NCI-H748 (cell line): ENCODE results near the gene CHAT.

ENCODE experiments used
- DNase-seq: peaks from one replicate; lab custom pipeline; 2025; ENCODE audit not compliant: unreplicated experiment; lab: John Stamatoyannopoulos, UW

The CHAT gene

GRCh38 chr10:49596836-49597235 lies 17.0 kb upstream of the CHAT start:
- DNase-seq: no peak

DNA sequence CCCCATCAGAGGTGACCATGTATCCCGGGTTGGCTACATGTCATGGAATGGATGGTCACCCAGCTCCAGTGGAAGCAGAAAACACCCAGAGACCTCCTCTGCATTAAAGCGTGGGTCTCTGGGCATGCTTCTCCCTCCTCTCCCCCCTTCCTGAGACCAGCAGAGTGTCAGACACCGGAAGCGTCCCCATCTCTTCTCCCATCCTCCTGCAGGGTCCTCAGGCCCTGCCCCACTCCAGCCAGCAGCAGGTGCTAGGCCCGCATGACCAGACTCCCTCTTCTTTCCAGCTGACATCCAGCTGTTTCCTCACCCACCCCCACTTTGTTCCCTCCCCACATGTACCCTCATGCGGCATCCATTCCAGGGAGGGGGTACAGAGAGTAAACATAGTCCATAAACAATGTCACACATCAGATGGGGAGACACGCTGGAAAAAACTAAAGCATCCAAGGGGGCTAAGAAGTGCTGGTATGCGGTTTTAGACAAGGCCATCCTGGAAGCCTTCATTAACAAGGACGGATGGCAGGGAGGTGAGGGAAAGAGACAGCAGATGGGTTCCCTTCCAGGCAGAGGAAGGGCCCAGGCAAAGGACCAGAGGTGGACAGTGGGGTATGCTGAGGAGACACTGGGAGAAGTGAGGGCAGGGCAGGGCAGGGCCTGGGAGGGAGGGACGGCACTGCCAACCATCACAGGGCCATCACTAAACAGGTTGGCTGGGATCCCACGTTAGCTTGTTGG lies 16.2 kb upstream of the CHAT start:
- DNase-seq: no peak

GRCh38 chr10:49598164-49598856 lies 15.5 kb upstream of the CHAT start:
- DNase-seq: no peak

GRCh38 chr10:49598986-49599385 lies 14.9 kb upstream of the CHAT start:
- no peak for DNase-seq

DNA sequence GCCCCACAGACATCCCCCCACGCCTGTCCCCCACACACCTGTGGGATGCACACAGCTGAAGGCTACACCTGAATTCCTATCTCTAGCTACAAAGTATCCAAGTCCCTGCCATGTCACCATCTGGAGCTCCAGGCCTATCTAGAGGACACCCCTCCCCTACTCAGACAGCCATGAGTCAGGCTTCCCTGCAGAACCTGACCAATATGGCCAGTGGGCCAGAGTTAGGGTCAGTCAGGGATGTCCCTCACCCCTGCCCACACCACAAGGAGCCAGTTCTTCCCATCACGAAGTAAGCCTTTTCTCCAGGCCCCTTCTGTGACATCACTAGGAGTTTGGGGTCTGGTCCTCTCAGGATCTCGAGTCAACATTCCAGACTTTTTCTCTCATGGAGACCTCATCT lies 14.3 kb upstream of the CHAT start:
- no peak for DNase-seq

GRCh38 chr10:49600046-49600445 lies 13.8 kb upstream of the CHAT start:
- DNase-seq: no peak

- no peak for DNase-seq
These were observed 12.9 kb upstream of the CHAT start for GRCh38 chr10:49600781-49601400.

DNA sequence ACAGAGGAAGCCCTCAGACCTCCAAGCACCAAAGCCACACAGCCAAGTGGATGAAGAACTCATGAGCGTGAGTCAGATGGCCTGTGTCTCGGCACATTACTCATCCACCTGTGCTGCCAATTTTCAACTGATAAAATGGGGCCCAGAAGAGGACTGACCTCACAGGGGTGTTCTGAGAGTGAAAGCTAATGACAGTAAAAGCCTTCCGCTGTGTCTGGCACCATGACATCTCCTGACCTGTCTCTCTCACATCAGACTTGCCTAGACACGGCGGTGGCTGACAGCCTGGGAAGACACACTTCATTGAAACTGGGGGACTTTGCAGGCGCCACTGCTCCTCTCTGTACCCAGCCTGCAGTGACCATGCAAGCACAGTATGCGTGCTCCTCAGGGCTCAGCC lies 12.0 kb upstream of the CHAT start:
- DNase-seq: no peak

- no peak for DNase-seq
These were observed 11.3 kb upstream of the CHAT start for GRCh38 chr10:49602380-49603023.

DNA sequence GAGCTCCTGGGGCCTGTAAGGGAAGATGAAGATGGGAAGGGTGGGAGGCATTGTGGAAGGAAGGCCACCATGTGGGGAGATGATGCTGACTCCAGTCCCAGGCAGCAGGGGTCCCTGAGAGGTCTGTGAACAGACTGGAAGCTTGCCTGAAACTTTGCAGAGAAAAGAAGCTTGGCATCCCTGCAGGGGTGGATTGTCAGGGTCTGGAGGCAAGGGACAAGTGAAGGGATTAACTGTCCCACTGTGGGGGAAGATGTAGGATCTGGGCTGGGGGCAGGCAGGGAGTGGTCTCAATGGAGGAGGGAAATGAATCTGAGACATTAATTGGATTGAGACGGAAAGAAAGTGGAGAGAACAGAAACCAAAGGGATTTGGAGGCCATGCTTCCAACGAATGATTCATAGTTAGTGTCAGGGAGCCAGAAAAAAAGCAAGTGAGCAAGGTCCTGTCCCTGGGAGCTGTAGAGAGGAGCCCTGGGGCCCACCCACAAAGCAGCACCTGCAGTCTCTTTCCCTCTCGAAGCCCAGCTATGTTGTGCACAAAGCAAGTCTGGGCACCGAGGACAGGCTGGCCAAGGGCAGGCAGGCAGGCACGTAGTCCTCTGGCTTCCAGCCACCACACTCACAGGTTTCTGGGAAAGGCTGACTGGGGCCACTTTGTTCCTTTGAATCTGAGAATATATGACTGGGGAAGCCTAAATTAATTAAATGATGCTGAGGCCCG lies 8.5 kb upstream of the CHAT start:
- no peak for DNase-seq

DNA sequence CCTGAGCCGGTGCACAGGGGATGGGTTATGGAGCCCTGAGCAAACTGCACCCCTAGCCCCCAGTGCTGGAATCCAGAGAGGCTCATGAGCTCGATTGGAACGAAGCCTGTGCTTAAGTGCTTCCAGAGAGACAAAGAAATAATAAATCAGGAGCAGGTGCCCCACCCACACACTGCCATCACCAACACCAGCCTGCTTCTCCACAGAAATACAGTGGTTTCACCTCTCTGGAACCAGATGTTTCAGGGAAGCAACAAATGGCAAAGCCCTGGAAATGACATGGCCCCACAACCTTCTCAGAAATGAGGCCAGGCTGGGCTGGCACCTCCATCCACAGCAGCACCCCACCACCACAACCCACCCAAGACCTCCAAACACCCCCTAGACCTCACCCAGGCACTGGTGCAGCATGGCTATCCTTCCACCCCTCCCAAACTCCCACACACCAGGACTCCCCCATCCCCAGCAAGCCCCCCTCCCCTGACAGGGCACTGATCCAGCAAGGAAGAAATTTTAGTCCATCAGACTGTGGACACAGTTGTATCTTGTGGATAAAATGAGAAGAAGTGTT lies 7.8 kb upstream of the CHAT start:
- no peak for DNase-seq

GRCh38 chr10:49606981-49607535 lies 6.8 kb upstream of the CHAT start:
- DNase-seq: no peak

DNA sequence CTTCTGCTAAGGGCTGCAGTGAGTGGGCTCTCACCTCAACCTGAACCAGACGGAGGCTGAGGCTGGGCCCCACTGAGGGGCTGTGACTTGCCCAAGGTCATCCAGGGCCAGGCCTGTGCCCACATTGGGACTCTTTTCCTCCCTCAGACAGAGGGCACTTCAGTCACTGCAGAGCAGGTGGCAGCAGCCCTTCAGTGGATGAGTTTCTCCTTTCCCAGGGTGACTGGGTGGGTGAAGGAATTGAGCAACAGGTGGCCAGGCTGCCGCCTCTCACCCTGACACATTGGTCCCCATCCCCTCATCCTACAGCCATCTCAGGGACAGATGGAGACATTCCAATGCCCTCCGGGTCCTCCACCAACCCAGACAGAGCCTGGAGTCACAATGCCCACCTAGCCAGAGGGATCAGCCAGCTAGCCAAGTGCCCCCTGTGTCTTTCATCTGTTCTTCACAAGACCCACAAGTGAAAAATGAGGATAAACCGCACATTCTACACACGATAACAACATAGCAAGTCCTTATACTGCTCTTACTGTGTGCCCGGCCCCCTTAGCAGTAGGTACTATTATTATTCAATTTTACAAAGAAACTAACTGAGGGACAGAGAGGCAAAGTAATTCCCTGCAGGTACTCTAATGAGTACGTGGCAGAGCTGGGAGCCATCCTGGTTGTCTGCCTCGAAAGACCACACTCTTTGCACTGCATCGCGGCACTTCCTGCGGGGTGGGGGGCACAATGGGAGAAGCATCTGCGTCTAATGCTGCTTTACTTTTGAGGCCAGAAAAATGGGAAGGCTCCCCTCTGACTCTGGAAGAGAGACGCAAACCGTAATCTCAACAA lies 5.5 kb upstream of the CHAT start:
- DNase-seq: no peak

DNA sequence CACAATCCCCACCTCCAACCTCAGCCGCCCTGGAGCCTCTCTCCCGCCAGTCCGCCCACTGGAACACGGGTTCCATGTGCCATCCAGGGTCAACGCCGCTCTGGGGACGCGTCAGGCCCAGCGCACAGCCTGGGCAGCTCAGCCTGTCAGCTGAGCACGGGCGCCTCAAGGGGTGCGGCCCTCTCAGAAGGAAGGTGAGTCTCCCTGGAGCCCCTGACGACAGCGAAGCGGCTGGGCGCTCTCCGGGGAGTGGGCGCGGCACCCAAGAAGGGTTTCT lies 4.9 kb upstream of the CHAT start:
- DNase-seq: peak; percentile 36

- peak; percentile 61 for DNase-seq
These were observed 4.3 kb upstream of the CHAT start for GRCh38 chr10:49609283-49610113.

GRCh38 chr10:49610114-49610457 lies 3.8 kb upstream of the CHAT start, which contains the start of gene SLC18A3:
Gene SLC18A3, plus strand, starts transcription at chr10:49610310. Its CDS starts 431 bp downstream, at chr10:49610741.
- DNase-seq: peak; percentile 61

- DNase-seq: peak; percentile 32
These were observed 3.2 kb upstream of the CHAT start for GRCh38 chr10:49610458-49611165.

GRCh38 chr10:49611166-49611815 lies 2.5 kb upstream of the CHAT start:
- peak; percentile 50 for DNase-seq
